HEK293T (cell line): ENCODE results near the gene MSLN.

ENCODE experiments used
- BHLHE40 ChIP-seq: fragments of 450-650 bp; IDR thresholded peaks from 2 replicates; pipeline ENCODE4 v1.6.1; 2016; ENCODE audit warnings: mild to moderate bottlenecking, moderate library complexity, borderline replicate concordance
- FOXA1 ChIP-seq: fragments of 450-650 bp; IDR thresholded peaks from 2 replicates; pipeline ENCODE4 v1.6.1; 2016; ENCODE audit warnings: mild to moderate bottlenecking
- FOXM1 ChIP-seq: fragments of 450-650 bp; IDR thresholded peaks from 2 replicates; pipeline ENCODE4 v1.6.1; 2017; ENCODE audit warnings: mild to moderate bottlenecking, borderline replicate concordance
- HDGF ChIP-seq: fragments of 450-650 bp; IDR thresholded peaks from 2 replicates; pipeline ENCODE4 v1.6.1; 2017; ENCODE audit warnings: antibody characterized with exemption, borderline replicate concordance
- LEF1 ChIP-seq: fragments of 450-650 bp; IDR thresholded peaks from 2 replicates; pipeline ENCODE4 v1.6.1; 2017; ENCODE audit warnings: mild to moderate bottlenecking, borderline replicate concordance
- PKNOX1 ChIP-seq: fragments of 450-650 bp; IDR thresholded peaks from 2 replicates; pipeline ENCODE4 v1.6.1; 2016
- SP1 ChIP-seq: fragments of 450-650 bp; IDR thresholded peaks from 2 replicates; pipeline ENCODE4 v1.6.1; 2017
- ZNF384 ChIP-seq: fragments of 450-650 bp; IDR thresholded peaks from 2 replicates; pipeline ENCODE4 v1.6.1; 2016

- TF ChIP-seq FOXM1 (no peak), HDGF (no peak), ZNF384 (no peak), LEF1 (no peak), PKNOX1 (no peak), FOXA1 (no peak), BHLHE40 (no peak), SP1 (no peak)
Observed at GRCh38 chr16:782258-782657, 21.7 kb downstream of the MSLN start.
